NCI-H2196 (cell line): ENCODE measurements around the gene RAB5B.

ENCODE experiments used
- DNase-seq: peaks from one replicate; lab custom pipeline; 2025; ENCODE audit not compliant: unreplicated experiment; lab: John Stamatoyannopoulos, UW

Gene RAB5B, protein sequence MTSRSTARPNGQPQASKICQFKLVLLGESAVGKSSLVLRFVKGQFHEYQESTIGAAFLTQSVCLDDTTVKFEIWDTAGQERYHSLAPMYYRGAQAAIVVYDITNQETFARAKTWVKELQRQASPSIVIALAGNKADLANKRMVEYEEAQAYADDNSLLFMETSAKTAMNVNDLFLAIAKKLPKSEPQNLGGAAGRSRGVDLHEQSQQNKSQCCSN

DNA sequence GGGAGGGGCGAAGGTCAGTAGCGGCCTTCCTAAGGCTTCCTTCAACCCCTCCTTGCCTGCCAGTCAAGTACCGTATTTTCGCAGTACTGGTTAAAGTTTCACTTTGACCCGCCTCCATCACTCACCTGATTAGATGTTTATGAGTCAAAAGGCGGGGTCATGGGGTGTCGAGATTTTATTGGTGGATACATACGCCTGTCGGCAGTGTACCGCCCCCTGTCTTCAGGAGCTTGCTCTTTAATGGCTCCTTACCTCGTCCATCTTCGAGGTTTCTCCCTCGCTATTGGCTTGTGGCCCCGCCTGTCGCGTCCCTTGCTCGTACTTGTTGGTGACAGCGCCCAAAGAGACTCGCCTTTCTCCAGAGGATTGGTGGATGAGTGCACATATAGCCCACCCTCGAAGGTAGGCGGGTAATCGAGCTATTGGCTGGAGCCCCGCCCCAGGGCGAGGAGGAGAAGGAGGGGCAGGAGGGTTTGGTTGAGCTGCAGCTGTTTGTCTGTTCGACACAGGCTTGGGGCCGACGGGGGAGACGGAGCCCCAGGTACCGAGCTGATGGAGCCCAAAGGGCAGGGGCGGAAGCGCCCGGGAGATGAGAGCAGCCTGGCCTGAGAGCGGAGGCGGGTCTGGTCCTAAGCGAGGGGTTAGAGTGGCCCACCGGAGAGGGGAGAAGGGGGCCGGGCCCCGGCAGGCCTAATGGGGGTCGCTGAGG lies at the start of gene RAB5B:
TSS of gene RAB5B (plus strand) at position 480 of the 709 bp plus-strand sequence. CDS start 12,883 bp downstream, outside the sequence.
- DNase-seq: peak; percentile 100

DNA sequence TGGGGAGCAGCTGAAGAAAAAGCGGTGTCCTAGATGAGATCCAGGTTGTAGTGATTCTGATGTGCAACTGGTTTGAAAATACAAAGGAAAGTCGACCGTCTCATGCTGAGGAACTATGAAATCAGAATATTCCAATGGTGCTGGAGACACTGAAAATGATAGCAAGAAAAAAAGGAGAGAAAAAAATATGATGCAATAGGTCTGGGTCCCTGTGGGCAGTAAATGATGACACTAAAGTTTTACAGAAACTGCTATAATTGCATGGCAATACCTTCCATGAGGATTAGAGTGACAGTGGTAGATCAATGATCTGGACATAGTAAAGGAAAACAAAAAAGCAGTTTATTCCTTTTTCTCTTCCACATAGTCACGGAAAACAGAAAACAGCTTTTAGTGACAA lies 48.5 kb upstream of the RAB5B start:
- no peak for DNase-seq

DNA sequence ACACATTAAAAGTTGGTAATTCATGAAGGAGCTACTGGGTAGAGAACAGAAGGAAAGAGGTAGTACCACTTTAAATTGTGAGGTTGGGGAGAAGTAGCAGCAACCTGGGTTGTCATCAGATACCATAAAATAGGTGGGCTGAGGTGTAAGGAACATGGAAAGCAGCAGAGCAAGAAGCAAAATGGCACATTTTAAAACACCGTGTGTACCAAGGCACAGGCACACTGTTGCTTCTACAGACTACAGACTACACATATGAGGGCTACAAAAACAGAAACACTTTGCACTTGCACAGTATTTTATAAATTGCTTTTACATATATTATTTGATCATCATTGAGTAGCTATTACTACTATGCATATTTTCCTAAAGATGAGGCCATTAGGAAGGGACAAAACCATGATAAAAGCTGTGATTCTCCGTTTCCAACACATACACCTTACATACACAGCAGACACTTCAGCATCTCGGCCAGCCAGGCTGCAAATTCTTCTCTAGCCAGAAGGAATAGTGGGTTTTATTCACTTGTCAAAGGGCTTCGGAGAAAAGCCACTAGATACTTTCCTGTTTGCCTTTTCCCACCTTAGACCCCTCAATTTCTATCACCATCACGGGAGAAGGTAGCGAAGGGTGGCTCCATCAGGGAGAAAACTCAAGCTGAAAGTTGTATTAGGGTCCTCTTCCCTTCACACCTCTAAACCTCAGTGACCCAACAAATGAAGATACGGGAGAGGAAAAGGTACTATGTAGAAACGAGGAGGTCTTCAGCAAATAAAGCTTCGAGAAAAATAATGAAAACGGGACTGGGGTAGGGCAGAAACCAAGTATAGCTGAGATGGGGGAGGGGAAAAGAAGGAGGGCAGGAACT lies 47.8 kb upstream of the RAB5B start:
- peak; percentile 49 for DNase-seq

DNA sequence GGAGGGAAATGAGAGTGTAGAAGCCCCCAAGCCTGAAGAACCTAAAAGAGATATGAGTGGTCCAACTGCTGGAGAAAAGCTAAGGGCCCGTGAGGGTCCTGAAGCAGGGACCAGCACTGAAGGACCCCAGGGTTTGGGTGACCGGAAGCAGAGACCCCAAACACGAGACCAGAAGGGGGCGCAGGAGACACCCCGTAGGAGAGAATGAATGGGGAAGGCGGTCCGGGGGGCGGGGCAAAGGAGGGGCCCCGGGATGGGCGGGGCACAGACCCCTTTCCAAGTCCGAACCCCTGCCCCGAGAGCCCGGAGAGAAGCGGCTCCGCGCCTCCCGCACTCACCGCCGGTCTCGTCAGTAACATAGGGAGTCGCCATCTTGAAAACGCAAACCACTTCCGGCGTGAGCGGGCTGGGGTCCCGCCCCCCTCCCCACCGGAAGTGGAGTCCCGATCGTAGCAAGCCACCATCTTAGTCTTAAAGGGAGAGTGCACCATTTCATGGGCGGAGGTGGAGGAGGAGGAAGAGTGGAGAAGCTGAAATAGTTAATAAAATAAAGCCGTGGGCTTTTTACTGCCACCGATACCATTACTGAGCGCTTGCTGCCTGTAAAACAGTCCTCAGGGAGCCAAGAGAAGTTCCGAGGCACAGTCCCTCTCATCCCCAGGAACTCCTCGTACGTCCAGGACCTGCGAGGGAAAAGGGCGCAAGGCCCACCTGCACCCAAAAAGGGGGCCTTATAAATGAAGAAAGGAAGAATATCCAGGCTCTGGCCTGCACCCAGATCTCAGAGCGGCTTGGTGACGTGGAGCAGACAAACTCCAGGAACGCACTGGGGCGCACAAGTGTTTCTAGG lies 46.9 kb upstream of the RAB5B start:
- peak; percentile 90 for DNase-seq

DNA sequence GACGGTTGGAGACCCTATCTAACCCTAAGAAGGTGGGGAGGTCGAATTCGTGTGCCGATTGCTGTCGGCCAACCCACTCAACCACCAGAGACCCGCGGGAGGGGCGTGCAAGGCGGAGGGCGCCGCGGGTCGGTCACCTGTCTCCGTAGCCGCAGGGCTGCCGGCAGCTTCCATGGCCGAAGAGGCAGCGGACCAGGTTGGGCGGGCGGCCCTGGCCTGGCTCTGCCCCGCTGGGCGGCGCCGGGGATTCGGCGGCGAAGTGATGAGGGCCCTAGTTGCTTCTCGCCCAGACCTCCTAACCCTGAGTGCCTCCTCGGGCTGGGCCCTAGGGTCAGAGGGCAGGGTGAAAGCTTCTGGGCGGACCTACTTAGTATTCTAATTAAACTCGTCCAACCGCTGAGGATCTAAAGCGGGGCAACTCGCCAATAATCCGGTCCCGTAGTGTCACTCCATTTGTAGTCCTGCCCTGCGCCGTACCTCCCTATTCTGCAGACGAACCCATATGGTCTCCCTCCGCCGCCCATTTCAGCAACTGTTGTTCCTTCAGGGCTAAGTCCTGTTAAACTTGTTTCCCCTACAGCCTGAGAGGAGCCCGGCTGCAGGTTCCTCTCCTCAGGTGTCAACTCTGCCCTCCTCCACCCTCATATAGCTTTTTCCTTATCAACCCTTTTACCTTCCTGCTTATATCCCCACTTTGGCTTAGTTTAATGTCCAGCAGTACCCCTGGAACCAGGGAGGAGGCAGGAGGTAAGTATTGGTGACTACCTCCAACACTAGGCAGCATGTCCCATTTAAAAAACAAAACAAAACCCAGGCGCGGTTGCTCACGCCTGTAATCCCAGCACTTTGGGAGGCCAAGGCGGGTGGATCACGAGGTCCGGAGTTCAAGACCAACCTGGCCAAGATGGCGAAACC lies 46.0 kb upstream of the RAB5B start, which contains the start of gene PYM1:
TSS of gene PYM1 (minus strand) at position 307 of the 915 bp plus-strand sequence. CDS start at position 174, 133 bp downstream.
- DNase-seq: peak; percentile 65

DNA sequence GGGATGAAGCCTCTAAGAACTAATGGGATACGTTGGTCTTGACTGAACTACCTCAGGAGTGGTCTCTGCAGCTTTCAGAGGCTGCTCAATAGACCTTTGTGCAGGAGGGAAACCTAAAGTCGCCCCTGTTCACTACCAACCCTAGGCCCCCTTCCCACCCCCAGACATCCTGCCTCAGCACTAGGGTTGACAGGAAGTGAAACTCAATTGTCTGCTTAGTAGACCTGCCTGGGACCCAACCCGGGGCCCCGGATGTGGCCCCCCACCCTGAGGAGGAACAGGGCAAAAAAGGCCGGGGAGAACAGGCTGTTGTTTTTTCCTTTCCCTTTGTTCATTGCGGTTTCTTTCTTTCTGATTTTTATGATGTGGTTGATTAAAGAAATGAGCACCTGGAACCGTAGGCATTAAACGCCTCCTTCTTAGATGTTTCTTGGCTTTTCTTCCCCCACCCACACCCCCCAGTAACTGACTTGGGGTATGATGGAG lies 44.5 kb upstream of the RAB5B start:
- DNase-seq: no peak

DNA sequence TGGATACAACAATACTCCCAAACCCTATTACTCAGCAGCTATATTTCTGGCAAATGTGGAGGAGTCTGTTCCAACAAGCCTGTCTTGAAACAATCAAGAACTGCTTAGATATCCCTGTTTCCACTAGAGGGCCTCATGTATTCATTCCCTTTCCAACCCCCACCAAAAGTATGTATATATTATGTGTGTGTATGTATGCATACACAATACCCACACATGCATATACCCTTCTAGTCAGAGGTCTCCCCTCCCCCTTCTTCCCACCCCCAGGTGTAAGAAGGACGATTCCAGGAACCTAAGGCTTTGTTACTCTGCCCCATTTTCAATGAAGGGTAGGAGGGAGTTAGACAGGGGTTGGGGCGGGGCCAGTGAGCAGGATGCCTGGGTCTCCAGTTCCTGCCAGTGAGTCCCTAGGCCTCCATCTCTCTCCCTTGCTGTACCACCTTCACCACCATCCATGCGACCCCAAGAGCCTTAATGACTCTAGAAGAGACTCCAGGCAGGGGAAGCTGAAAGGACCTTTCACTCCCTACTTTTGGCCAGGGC lies 43.0 kb upstream of the RAB5B start, which contains the start of gene DGKA:
TSS of gene DGKA (plus strand) at position 392 of the 546 bp plus-strand sequence. CDS start 5,342 bp downstream, outside the sequence.
- peak; percentile 58 for DNase-seq

DNA sequence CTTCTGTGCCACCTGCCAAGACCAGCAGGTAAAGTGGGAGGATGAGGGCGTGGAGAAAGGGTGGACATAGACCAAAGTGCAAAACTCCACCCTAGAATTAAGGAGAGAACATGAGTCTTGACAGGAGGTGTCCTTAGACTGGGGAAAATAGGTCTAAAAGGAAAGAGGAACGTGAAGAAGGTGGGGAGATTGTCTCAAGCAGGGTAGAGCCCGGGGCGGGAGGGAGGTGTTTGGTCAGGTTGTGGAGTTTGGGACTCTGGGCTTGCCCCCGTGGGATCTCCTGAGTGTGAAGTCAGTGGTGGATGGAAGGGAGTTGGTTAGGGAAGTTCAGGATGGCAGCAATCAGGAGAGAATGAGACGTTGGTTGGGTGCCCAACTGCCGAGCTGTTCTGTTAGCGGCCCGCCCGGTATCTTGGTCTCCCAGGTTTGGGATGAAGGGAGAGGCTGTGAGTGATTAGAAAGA lies 42.5 kb upstream of the RAB5B start:
- DNase-seq: no peak

DNA sequence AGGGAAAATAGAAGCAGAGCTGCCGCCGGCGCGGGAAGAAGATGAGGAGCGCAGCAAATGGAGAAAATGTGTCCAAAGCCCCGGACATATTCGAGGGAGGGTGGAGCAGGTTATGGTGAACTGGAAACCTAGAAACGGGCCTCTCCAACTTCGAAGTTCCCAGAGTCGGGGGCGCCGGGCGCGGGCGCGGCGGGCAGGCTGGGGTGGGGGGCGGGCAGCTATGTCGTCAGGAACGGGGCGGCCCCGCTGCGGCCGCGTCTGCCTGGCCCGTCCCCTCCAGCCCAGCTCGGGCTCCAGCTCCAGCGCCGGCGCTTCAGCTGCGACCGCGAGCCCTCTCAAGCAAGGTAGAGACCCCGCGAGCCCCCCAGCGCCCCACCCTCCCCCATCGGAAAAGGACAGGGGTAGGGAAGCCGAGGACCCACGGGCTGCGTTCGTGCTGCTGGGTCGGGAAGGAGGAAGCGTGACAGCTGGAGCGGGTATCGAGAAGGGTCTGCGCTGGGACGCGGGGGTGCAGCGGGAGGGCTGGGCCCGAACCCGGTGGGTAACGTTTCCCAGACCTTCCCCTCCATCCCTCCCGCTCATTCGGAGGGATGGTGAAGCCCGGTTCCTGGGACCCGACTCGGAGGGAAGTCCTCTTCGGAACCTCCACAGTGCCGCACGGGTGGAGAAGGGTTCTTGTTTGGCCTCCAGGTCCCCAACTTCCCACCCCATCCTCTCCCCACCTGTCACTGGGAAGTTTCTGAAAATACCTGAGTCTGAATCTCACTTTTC lies 41.9 kb upstream of the RAB5B start:
- DNase-seq: no peak

DNA sequence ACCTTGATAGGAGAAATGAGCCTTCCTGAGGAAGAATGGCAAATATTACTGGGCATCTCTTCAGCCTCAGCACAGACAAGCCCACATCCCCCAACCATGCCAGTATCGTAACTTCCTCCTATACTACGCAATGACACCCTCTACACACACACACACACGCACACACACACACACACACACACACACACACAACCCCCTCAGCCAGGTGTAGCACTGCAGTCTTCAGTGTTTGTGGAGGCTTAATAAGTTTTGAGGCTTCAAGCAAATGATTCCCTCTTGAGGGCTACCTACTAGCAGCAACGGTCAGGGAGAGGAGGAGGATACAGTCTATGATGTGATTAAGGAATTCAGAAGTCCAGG lies 41.3 kb upstream of the RAB5B start:
- DNase-seq: no peak

DNA sequence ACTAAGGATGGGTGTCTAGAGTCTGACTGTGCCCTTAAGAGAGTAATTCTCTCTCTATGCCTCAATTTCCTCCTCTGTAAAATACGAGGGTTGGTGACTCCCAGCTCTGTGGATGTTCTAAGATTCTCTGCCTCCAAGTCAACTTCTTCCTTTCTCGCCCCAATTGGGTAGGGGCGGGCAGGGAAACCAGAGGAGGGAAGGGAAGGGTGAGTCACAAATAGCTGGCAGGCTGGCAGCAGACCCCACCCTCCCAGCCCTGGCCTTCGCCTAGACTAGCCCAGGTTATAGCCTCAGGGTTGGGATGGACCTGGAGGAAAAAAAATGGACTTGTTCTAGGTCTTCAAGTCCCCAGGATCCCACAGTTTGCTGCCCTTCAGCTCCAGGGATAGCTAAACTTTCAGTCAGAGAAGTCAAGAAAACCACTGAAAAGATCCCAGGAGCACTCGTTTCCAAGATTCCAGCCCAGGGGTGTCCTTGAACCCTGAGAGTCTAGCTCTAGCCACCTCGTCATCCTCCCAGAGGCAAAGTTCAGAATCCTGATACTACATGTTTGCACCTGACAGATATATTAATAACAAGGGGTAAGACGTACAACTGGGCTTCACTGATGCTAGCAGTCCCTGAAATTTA lies 40.6 kb upstream of the RAB5B start:
- DNase-seq: no peak

DNA sequence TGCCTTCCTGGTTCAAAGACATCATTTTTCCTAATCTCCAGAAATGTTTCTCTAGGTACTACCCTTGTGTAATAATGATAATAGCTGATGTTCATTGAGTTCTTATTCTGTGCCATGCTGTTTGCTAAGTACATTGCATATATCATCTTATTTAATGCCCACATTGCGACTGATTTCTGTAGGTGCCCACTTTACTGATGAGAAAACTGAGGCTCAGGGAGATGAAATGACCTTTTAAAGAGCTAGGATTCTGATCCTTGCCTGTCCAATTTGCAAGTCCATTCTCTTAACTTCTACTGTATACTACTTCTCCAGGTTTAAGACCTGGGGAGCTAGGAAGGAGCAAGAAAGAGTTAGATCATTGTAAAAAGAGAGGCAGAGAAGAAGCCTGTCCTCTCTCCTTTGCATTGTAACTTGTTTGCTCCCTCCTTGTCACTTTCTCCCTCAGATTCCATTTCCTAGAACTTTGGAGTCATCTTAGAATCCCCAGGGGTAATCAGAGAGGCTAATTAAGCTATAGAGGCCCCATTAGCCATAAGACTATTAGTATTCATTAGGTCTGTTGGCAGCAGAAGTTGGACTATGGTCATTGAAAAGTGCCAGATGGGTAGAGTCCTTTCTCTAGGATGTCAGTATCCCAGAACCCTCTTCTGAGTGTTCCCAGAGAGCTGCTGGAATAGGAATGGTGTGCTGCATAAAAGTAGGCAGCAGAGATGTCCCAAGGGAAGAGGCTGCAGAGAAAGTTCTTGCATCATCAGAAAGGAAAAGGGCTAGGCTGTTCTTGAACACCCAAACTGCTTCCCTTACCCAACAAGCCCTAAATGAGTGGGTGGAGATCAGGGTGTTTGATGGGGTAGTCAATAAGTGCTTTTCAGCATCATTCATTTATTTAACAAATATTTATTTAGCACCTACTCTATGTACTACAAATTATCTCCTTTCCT lies 39.8 kb upstream of the RAB5B start:
- no peak for DNase-seq

DNA sequence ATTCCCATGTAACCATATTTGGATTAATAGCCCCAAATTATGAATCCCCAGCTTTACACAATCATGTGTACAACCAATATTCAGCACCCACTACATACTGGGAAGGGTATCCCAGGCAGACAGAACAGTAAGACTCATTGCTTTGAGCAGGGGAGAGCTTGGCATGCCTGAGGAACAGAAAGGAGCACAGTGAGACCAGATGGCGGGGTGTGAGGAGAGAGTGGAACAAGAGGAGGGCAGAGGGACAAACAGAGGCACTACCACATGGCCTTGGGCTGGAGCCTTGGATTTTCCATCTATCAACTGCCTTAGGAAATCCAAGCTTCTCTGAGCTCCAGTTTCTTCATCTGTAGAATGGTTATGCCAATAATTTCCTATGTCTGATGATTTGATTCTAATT lies 39.1 kb upstream of the RAB5B start:
- DNase-seq: no peak

DNA sequence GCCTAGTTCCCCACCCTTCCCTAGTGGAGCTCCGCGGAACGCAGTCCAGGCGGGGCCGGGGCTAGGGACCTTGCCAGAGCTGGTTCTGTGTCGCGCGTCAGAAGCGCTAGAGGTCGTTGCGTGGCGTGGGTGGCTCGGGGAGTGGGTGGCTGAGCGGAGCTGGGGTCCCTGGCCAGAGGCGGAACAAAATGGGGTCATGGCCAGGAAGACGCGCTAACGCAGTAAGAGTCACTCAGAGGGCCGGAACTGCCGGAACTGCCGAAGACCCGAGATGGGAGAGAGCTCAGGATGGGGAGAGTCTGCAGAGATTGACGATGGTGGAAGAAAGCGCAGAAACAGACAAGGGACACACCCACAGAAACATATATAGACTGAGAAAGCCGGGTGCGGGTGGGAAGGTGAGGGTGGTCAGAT lies 38.1 kb upstream of the RAB5B start:
- DNase-seq: no peak

DNA sequence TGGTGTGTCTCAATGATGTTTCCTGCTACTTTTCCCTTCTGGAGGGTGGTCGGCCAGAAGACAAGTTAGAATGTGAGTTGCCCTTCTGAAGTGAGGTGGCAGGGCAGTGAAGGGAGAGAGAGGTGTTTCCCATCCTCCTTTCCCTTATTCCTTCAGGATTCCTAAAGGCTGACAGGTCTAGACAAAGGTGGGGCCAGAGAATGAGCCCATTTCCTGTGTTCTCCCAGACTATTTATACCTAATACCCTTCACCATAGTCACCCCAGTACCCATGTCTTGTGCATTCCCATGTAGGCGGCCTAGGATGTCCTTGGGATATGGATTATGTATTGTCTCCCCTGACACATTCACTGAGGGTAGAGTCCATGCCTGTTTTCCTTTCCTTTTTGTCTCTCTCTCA lies 35.9 kb upstream of the RAB5B start:
- DNase-seq: no peak

DNA sequence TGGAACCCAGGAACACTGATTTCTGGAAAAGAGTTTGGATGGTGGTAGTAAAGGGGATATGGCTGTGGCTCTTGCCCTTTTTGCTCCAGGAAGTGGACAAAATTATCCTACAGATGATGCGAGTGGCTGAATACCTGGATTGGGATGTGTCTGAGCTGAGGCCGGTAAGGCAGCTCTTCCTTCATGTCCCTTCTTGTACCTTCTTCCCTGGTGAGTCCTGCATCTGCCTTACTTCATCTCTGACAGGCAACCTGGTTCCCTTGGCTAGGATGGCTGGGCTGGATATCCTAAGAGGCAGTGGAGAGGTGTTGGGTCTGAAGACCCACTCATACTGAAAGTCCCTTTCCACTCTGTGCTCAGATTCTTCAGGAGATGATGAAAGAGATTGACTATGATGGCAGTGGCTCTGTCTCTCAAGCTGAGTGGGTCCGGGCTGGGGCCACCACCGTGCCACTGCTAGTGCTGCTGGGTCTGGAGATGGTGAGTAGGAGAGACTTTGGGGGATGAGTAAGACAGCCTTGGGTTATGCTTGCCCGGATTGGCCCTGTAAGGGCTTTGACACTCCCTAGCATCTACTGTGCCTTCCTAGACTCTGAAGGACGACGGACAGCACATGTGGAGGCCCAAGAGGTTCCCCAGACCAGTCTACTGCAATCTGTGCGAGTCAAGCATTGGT lies 34.9 kb upstream of the RAB5B start:
- no peak for DNase-seq
